Measurements from ENCODE around the gene TRIM29. TPM values are rescaled to one million over a fixed set of nuclear protein-coding genes. Genes with fewer than 3 reads are reported as not detected.
A peak's percentile ranks its signal among the peaks of the same experiment; 100 is the strongest.

TRIM29 gene
- total RNA-seq, 1 experiment from 2014 or later, result 2.1 TPM

- Mint-ChIP-seq H3K27ac (ENCODE audit: unreplicated experiment) (no peak overlapping the region), H3K36me3 (ENCODE audit: insufficient read depth, unreplicated experiment) (no peaks in the 10 kb centered on the region), H3K4me1 (ENCODE audit: low read depth, unreplicated experiment) (no peaks in the 10 kb centered on the region), H3K4me3 (ENCODE audit: low read depth, unreplicated experiment) (no peak overlapping the region), H3K9me3 (ENCODE audit: low read depth, unreplicated experiment) (no peaks in the 10 kb centered on the region), H3K27me3 (ENCODE audit: unreplicated experiment) (peaks cover 81% of the 10 kb centered on the region)
- DNase-seq, result no peak
- intact Hi-C loops (cut with micrococcal nuclease; ENCODE audit: unreplicated experiment), result no loop called here
- BruUV-seq (replicated peaks), result no TSS peak
- no peak for TF ChIP-seq CTCF (IDR thresholded peaks at IDR 0.05; ENCODE audit: unreplicated experiment)
- CTCF ChIA-PET, result no interaction called here
Observed at GRCh38 chr11:120173019-120173705, 35.2 kb upstream of the TRIM29 start.

- Mint-ChIP-seq H3K9me3 (ENCODE audit: low read depth, unreplicated experiment) (no peaks in the 10 kb centered on the region), H3K27me3 (ENCODE audit: unreplicated experiment) (peaks cover 81% of the 10 kb centered on the region), H3K4me3 (ENCODE audit: low read depth, unreplicated experiment) (no peak overlapping the region), H3K4me1 (ENCODE audit: low read depth, unreplicated experiment) (no peaks in the 10 kb centered on the region), H3K27ac (ENCODE audit: unreplicated experiment) (no peak overlapping the region), H3K36me3 (ENCODE audit: insufficient read depth, unreplicated experiment) (no peaks in the 10 kb centered on the region)
- BruUV-seq (replicated peaks), result no TSS peak
- DNase-seq, result peak; percentile 64
- peak; percentile 49 for TF ChIP-seq CTCF (IDR thresholded peaks at IDR 0.05; ENCODE audit: unreplicated experiment)
- intact Hi-C loops (cut with micrococcal nuclease; ENCODE audit: unreplicated experiment), result loop anchor here (1.0 kb wide), 2 partner anchors 57 to 128 kb away; no protein-coding TSS in a partner anchor
- CTCF ChIA-PET, result no interaction called here
Observed at GRCh38 chr11:120172054-120172911, 34.4 kb upstream of the TRIM29 start.

GRCh38 chr11:120170741-120171261 lies 32.9 kb upstream of the TRIM29 start:
- Mint-ChIP-seq H3K4me3 (ENCODE audit: low read depth, unreplicated experiment) (no peak overlapping the region), H3K4me1 (ENCODE audit: low read depth, unreplicated experiment) (no peaks in the 10 kb centered on the region), H3K36me3 (ENCODE audit: insufficient read depth, unreplicated experiment) (no peaks in the 10 kb centered on the region), H3K9me3 (ENCODE audit: low read depth, unreplicated experiment) (no peaks in the 10 kb centered on the region), H3K27me3 (ENCODE audit: unreplicated experiment) (peaks cover 79% of the 10 kb centered on the region), H3K27ac (ENCODE audit: unreplicated experiment) (no peak overlapping the region)
- no peak for TF ChIP-seq CTCF (IDR thresholded peaks at IDR 0.05; ENCODE audit: unreplicated experiment)
- intact Hi-C loops (cut with micrococcal nuclease; ENCODE audit: unreplicated experiment), result no loop called here
- no peak for DNase-seq
- CTCF ChIA-PET, result interaction anchor here (0.5 kb wide), 1 partner anchor 28 kb away, joined by 7 read pairs; no protein-coding TSS in a partner anchor
- no TSS peak for BruUV-seq (replicated peaks)

- no peak overlapping the region for H3K4me3 Mint-ChIP-seq (ENCODE audit: low read depth, unreplicated experiment)
- no peaks in the 10 kb centered on the region for H3K9me3 Mint-ChIP-seq (ENCODE audit: low read depth, unreplicated experiment)
- TF ChIP-seq CTCF (IDR thresholded peaks at IDR 0.05; ENCODE audit: unreplicated experiment), result no peak
- H3K4me1 Mint-ChIP-seq (ENCODE audit: low read depth, unreplicated experiment), result no peaks in the 10 kb centered on the region
- H3K27ac Mint-ChIP-seq (ENCODE audit: unreplicated experiment), result no peak overlapping the region
- BruUV-seq (replicated peaks), result no TSS peak
- CTCF ChIA-PET, result no interaction called here
- no peak for DNase-seq
- intact Hi-C loops (cut with micrococcal nuclease; ENCODE audit: unreplicated experiment), result no loop called here
- no peaks in the 10 kb centered on the region for H3K36me3 Mint-ChIP-seq (ENCODE audit: insufficient read depth, unreplicated experiment)
- peaks cover 78% of the 10 kb centered on the region for H3K27me3 Mint-ChIP-seq (ENCODE audit: unreplicated experiment)
Observed at GRCh38 chr11:120169981-120170698, 32.2 kb upstream of the TRIM29 start.
